B cell (primary cell): ENCODE measurements around the gene N4BP2L2. TPM values are rescaled to one million over a fixed set of nuclear protein-coding genes. Genes with fewer than 3 reads are reported as not detected.

Experiments used
- ATAC-seq: fragments of 200-7000 bp; cut with Tn5 transposase; one replicate; pipeline ENCODE4 v1.10.0; 2021; ENCODE audit warnings: low read depth, mild to moderate bottlenecking, moderate number of reproducible peaks, moderate library complexity
- CTCF ChIA-PET: fragments of 350-600 bp; sonication (Branson Sonifier 250); formaldehyde crosslinking; loops from one replicate; lab custom pipeline; 2021; ENCODE audit warnings: antibody characterized with exemption, inconsistent platforms; lab: Charles Lee
- POLR2A ChIA-PET: fragments of 350-600 bp; sonication (Branson Sonifier 250); formaldehyde crosslinking; loops from one replicate; lab custom pipeline; 2021; ENCODE audit warnings: antibody characterized with exemption; lab: Charles Lee
- DNase-seq: peaks from one replicate; pipeline ENCODE4 v3.0.0; 2013
- H2AFZ ChIP-seq: 2 replicates; pipeline ENCODE4 v1.6.1; 2012; ENCODE audit warnings: mild to moderate bottlenecking, low read depth, low read length; ENCODE audit not compliant: insufficient read depth, poor library complexity, severe bottlenecking
- H3K27ac ChIP-seq, 2 donors: 1 replicate in 1 of 2; 2 replicates in 1 of 2; pipeline ENCODE4 v1.5.1; 2012 to 2013; ENCODE audit warnings: low read length in 2 of 2, mild to moderate bottlenecking in 2 of 2, moderate library complexity in 1 of 2
- H3K27me3 ChIP-seq, 4 experiments: fragments of 200-600 bp in 1 of 4; sonication (generic) in 1 of 4; replicated peaks in 1 of 4; 1 replicate in 2 of 4; 2 replicates in 2 of 4; pipeline versions ENCODE4 v1.6.1 to v1.7.0; 2013 to 2016; ENCODE audit warnings: low read length in 3 of 4, mild to moderate bottlenecking in 2 of 4, mixed read lengths in 1 of 4, moderate library complexity in 1 of 4; ENCODE audit not compliant: insufficient read depth in 4 of 4, control insufficient read depth in 3 of 4; ENCODE audit errors: control extremely low read depth in 1 of 4
- H3K36me3 ChIP-seq, 2 experiments: replicated peaks in 1 of 2; 1 replicate in 1 of 2; 2 replicates in 1 of 2; pipeline versions ENCODE4 v1.6.1 to v1.7.1; 2013; ENCODE audit warnings: low read length in 1 of 2; ENCODE audit not compliant: insufficient read depth in 2 of 2, control insufficient read depth in 1 of 2; ENCODE audit errors: control extremely low read depth in 1 of 2, extremely low read depth in 1 of 2
- H3K4me1 ChIP-seq, 2 donors: fragments of 200-600 bp in 1 of 2; sonication (generic) in 1 of 2; 1 replicate in 1 of 2; 2 replicates in 1 of 2; pipeline versions ENCODE4 v1.5.1 to v1.6.1; 2013 to 2017; ENCODE audit warnings: low read length in 2 of 2; ENCODE audit not compliant: control insufficient read depth in 2 of 2, insufficient read depth in 2 of 2
- H3K4me2 ChIP-seq: replicated peaks from 2 replicates; pipeline ENCODE3; 2012; ENCODE audit warnings: mild to moderate bottlenecking, low read depth, low read length; ENCODE audit not compliant: poor library complexity, severe bottlenecking
- H3K4me3 ChIP-seq, 5 experiments: fragments of 200-600 bp in 1 of 5; sonication (generic) in 1 of 5; 1 replicate in 3 of 5; 2 replicates in 2 of 5; pipeline versions ENCODE4 v1.5.1 to v1.7.0; 2011 to 2016; ENCODE audit warnings: low read length in 4 of 5, mild to moderate bottlenecking in 4 of 5, low read depth in 2 of 5, control low read depth in 1 of 5, moderate library complexity in 1 of 5; ENCODE audit not compliant: insufficient read depth in 1 of 5; ENCODE audit errors: control extremely low read depth in 1 of 5, extremely low read depth in 1 of 5
- H3K79me2 ChIP-seq: fragments of 200-600 bp; sonication (generic); one replicate; pipeline ENCODE4 v1.6.0; 2016; ENCODE audit warnings: low read length; ENCODE audit not compliant: control insufficient read depth, insufficient read depth
- H3K9ac ChIP-seq: fragments of 200-600 bp; sonication (generic); 2 replicates; pipeline ENCODE4 v1.6.1; 2017; ENCODE audit warnings: mild to moderate bottlenecking, low read length, moderate library complexity
- H3K9me3 ChIP-seq, 3 donors: one replicate each; pipeline versions ENCODE4 v1.6.1 to v1.7.1; 2013; ENCODE audit warnings: low read length in 2 of 3; ENCODE audit not compliant: control insufficient read depth in 2 of 3, insufficient read depth in 1 of 3; ENCODE audit errors: control extremely low read depth in 1 of 3
- H4K20me1 ChIP-seq: 2 replicates; pipeline ENCODE4 v1.6.0; 2012; ENCODE audit warnings: mild to moderate bottlenecking, low read length; ENCODE audit not compliant: insufficient read depth, control insufficient read depth, poor library complexity, severe bottlenecking
- H3K27ac Mint-ChIP-seq: one replicate; pipeline ENCODE4 v1.8.0; 2021; ENCODE audit warnings: mixed read lengths
- H3K27me3 Mint-ChIP-seq: one replicate; pipeline ENCODE4 v1.8.0; 2021; ENCODE audit warnings: mixed read lengths
- H3K4me1 Mint-ChIP-seq: one replicate; pipeline ENCODE4 v1.8.0; 2021; ENCODE audit warnings: mixed read lengths
- H3K4me3 Mint-ChIP-seq: one replicate; pipeline ENCODE4 v1.8.0; 2021; ENCODE audit warnings: mixed read lengths
- H3K9me3 Mint-ChIP-seq: one replicate; pipeline ENCODE4 v1.8.0; 2022; ENCODE audit warnings: mixed read lengths; ENCODE audit not compliant: insufficient read depth
- EZH2 ChIP-seq: IDR thresholded peaks from 2 replicates; pipeline ENCODE4 v1.6.1; 2012; ENCODE audit warnings: borderline replicate concordance, low read depth, mild to moderate bottlenecking, moderate library complexity, low read length; ENCODE audit not compliant: insufficient read depth, poor library complexity, severe bottlenecking
- WGBS: methylation state at CpG from one replicate; pipeline ENCODE4 v1.1.5; 2013; ENCODE audit warnings: missing lambda C conversion rate; ENCODE audit not compliant: insufficient coverage; 5-methylcytosine and 5-hydroxymethylcytosine counted together
- intact Hi-C: fragments of 100-400 bp; cut with micrococcal nuclease; formaldehyde crosslinking; loops from one replicate; pipeline ENCODE4 v1.10.0; 2022
- polyA plus RNA-seq: library from polyadenylated mRNA; depleted of rRNA; stranded (reverse); fragments of >200 nt; gene quantifications from 2 replicates; pipeline ENCODE4 v1.2.3, GENCODE V29; 2012
- total RNA-seq, 2 donors: library from RNA; stranded (reverse); fragments of 120-200 nt in 1 of 2; gene quantifications; 1 replicate in 1 of 2; 2 replicates in 1 of 2; pipeline versions ENCODE4 v1.2.3 to v1.2.4, GENCODE V29; 2013 to 2022
- TF ChIP-seq, protein P1 (sequence below): fragments of 200-600 bp; IDR thresholded peaks from one replicate; pipeline ENCODE4 v1.8.0; 2022; ENCODE audit warnings: antibody characterized with exemption, mild to moderate bottlenecking

Gene N4BP2L2
- total and polyA plus RNA-seq, 2 donors (not counting 1 experiment from before 2014, with no cell fraction given) = 63.9 to 239 TPM

DNA sequence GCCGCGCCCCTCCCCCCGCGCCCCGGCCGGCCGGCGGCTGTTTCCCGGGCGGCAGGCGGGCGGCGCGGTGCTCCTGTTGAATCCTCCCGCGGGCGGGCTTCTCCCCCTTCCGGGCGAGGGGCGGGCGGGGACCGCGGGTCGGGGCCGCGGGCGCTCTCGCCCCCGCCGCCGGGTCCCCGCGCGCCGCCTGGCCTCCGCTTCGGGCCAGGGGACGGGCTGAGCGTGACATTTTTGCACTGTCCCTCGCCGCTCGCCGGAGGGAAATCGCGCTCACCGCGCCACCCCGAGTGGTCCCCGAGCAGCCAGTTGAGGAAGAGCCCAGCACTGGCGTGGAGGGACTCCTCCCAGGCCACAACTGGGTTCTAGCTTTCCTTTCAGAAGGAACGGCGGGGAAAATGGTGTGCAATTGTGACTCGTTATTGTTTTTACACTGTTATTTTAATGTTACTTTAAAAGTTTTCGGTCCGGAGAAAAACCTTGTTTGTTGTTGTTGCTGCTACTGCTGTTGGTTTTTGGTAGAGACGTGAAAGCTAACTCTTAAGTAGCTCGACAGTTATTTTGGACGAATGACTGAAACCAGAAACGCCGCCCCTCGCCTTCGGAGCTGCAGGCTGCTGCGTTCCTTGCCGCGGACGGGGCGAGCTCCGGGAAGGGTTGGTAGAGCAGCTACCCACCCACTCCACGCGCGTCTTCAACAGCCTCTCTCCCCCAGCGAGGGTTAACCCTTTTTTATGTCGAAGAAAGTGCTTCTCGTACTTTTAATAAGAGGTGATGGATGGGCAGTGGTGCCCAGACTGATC is 48.6 kb upstream of the N4BP2L2 start:
- Mint-ChIP-seq H3K9me3 (no peaks in the 10 kb centered on the region), H3K27ac (peak overlapping the region; percentile 88), H3K27me3 (no peaks in the 10 kb centered on the region), H3K4me1 (peaks cover 45% of the 10 kb centered on the region), H3K4me3 (peak overlapping the region; percentile 89)
- Histone ChIP-seq H3K4me3 (peak overlapping the region; percentile 62 to 96 (median 80)), H3K9ac (peak overlapping the region; percentile 77), H4K20me1 (peaks cover 12% of the 10 kb centered on the region), H3K79me2 (peaks cover 49% of the 10 kb centered on the region), H2AFZ (peak overlapping the region; percentile 83), H3K27ac (peak overlapping the region; percentile 47 to 69), H3K9me3 (no peaks in the 10 kb centered on the region), H3K4me1 (peaks cover 20 to 23% of the 10 kb centered on the region in 2 donors), H3K4me2 (peak overlapping the region; percentile 76), H3K27me3 (peaks cover 0 to 6% (median 0%) of the 10 kb centered on the region in 4 experiments), H3K36me3 (no peaks in the 10 kb centered on the region)
- POLR2A ChIA-PET = interaction anchor here (0.7 kb wide), 1 partner anchor 956 kb away, joined by 3 read pairs; no protein-coding TSS in a partner anchor
- ATAC-seq (peak; percentile 25), DNase-seq (peak; percentile 74)
- intact Hi-C loops = no loop called here
- CTCF ChIA-PET = interaction anchor here (0.6 to 5.8 kb wide), 17 partner anchors 10 to 1231 kb away, joined by 3 to 81 read pairs (median 3); no protein-coding TSS in a partner anchor
- TF ChIP-seq, protein P1, sequence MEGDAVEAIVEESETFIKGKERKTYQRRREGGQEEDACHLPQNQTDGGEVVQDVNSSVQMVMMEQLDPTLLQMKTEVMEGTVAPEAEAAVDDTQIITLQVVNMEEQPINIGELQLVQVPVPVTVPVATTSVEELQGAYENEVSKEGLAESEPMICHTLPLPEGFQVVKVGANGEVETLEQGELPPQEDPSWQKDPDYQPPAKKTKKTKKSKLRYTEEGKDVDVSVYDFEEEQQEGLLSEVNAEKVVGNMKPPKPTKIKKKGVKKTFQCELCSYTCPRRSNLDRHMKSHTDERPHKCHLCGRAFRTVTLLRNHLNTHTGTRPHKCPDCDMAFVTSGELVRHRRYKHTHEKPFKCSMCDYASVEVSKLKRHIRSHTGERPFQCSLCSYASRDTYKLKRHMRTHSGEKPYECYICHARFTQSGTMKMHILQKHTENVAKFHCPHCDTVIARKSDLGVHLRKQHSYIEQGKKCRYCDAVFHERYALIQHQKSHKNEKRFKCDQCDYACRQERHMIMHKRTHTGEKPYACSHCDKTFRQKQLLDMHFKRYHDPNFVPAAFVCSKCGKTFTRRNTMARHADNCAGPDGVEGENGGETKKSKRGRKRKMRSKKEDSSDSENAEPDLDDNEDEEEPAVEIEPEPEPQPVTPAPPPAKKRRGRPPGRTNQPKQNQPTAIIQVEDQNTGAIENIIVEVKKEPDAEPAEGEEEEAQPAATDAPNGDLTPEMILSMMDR = no peak
- TF ChIP-seq EZH2 = no peak
- WGBS = under 1% methylated on average over 68 of the region's 74 CpGs
